K562 (cell line): Measurements from ENCODE around the gene TBCC. TPM values are rescaled to one million over a fixed set of nuclear protein-coding genes. Genes with fewer than 3 reads are reported as not detected.

Experiments
- ATAC-seq: fragments of 200-7000 bp; cut with Tn5 transposase; 3 replicates; pipeline ENCODE4 v1.9.1; 2020; ENCODE audit warnings: moderate library complexity
- BruUV-seq: library from RNA; stranded (reverse); fragments of 400-500 nt; replicated peaks from 2 replicates; lab custom pipeline; 2021; lab: Mats Ljungman, UMichigan
- CTCF ChIA-PET: fragments of 300-600 bp; formaldehyde crosslinking; extraction: SDS; loops from one replicate; lab custom pipeline; 2021; ENCODE audit warnings: low intra/inter-chr PET ratio; lab: Yijun Ruan, JAX
- POLR2A ChIA-PET: fragments of 300-600, 350-650 bp; sonication (Branson Sonifier 250); formaldehyde crosslinking; extraction: SDS; loops from one replicate; lab custom pipeline; 2021; ENCODE audit warnings: antibody characterized with exemption, inconsistent platforms; lab: Yijun Ruan, JAX
- DNase-seq, 4 experiments: peaks; one replicate each; pipeline versions ENCODE4 v3.0.0 to v3.0.0-alpha.2; 2011 to 2018; ENCODE audit warnings: low spot score in 3 of 4, mixed read lengths in 3 of 4; ENCODE audit errors: extremely low read depth in 1 of 4
- FAIRE-seq: peaks from 2 replicates; lab custom pipeline; 2011; peaks lifted over from hg19 to GRCh38; lab: Jason Lieb, UNC
- H2AFZ ChIP-seq: 2 replicates; pipeline ENCODE4 v1.6.0; 2011; ENCODE audit warnings: low read depth, low read length, control low read depth, inconsistent platforms
- H3K27ac ChIP-seq: fragments of 200-600 bp; 3 replicates; pipeline ENCODE4 v1.8.0; 2011; ENCODE audit warnings: low read depth, mild to moderate bottlenecking, control low read depth, inconsistent platforms, low read length, moderate library complexity, mixed read lengths; ENCODE audit errors: extremely low read depth
- H3K27me3 ChIP-seq, 2 experiments: fragments of 300-600 bp in 1 of 2; 2 replicates in 1 of 2; 3 replicates in 1 of 2; pipeline versions ENCODE4 v1.6.0 to v1.8.0; 2011; ENCODE audit warnings: inconsistent platforms in 2 of 2, low read length in 2 of 2, mild to moderate bottlenecking in 1 of 2, mixed read lengths in 1 of 2, moderate library complexity in 1 of 2; ENCODE audit not compliant: control insufficient read depth in 2 of 2, insufficient read depth in 2 of 2
- H3K36me3 ChIP-seq: fragments of 300-600 bp; 3 replicates; pipeline ENCODE4 v1.8.0; 2011; ENCODE audit warnings: mild to moderate bottlenecking, low read length, inconsistent platforms; ENCODE audit not compliant: control insufficient read depth, insufficient read depth
- H3K4me1 ChIP-seq, 2 experiments: fragments of 200-600 bp in 1 of 2; replicated peaks in 1 of 2; 2 replicates in 1 of 2; 3 replicates in 1 of 2; pipeline versions ENCODE4 v1.5.1 to v1.8.0; 2011; ENCODE audit warnings: inconsistent platforms in 2 of 2, low read length in 2 of 2, mild to moderate bottlenecking in 1 of 2, mixed read lengths in 1 of 2, moderate library complexity in 1 of 2; ENCODE audit not compliant: control insufficient read depth in 2 of 2, insufficient read depth in 2 of 2
- H3K4me2 ChIP-seq: 2 replicates; pipeline ENCODE4 v1.6.1; 2011; ENCODE audit warnings: low read length, control low read depth, inconsistent platforms, mixed read lengths; ENCODE audit not compliant: insufficient read depth
- H3K4me3 ChIP-seq: fragments of 200-600 bp; sonication (generic), shearing (Covaris generic); 2 replicates; pipeline ENCODE4 v1.5.1; 2016; ENCODE audit warnings: control low read depth, inconsistent platforms
- H3K79me2 ChIP-seq: fragments of 200-600 bp; 3 replicates; pipeline ENCODE4 v1.8.0; 2011; ENCODE audit warnings: low read length, inconsistent platforms; ENCODE audit not compliant: control insufficient read depth, insufficient read depth
- H3K9ac ChIP-seq, 2 experiments: 2 replicates each; pipeline versions ENCODE4 v1.6.0 to v1.6.1; 2011; ENCODE audit warnings: low read depth in 2 of 2, low read length in 2 of 2, control low read depth in 1 of 2, inconsistent platforms in 1 of 2, mild to moderate bottlenecking in 1 of 2, mixed read lengths in 1 of 2; ENCODE audit not compliant: insufficient read depth in 1 of 2
- H3K9me1 ChIP-seq: one replicate; pipeline ENCODE4 v1.6.0; 2011; ENCODE audit warnings: inconsistent platforms, mild to moderate bottlenecking, low read length, moderate library complexity; ENCODE audit not compliant: control insufficient read depth, insufficient read depth
- H3K9me3 ChIP-seq: replicated peaks from 2 replicates; pipeline ENCODE4 v1.5.1; 2011; ENCODE audit warnings: low read depth, low read length, inconsistent platforms; ENCODE audit not compliant: control insufficient read depth, insufficient read depth
- H4K20me1 ChIP-seq: replicated peaks from 2 replicates; pipeline ENCODE4 v1.6.1; 2011; ENCODE audit warnings: low read length, inconsistent platforms, mixed read lengths; ENCODE audit not compliant: control insufficient read depth, insufficient read depth
- BRD9 ChIP-seq: fragments of 450-650 bp; IDR thresholded peaks from 2 replicates; pipeline ENCODE4 v1.6.1; 2018; ENCODE audit warnings: low read depth; ENCODE audit not compliant: partially characterized antibody
- CCAR2 ChIP-seq: fragments of 200-400 bp; formaldehyde crosslinking; IDR thresholded peaks from 2 replicates; pipeline ENCODE4 v1.6.1; 2017; ENCODE audit warnings: mild to moderate bottlenecking, low read depth, low read length
- CXXC5 ChIP-seq: fragments of 250-450 bp; sonication (Bioruptor Pico); IDR thresholded peaks from 2 replicates; pipeline ENCODE4 v1.8.0; 2022; ENCODE audit warnings: inconsistent platforms, mild to moderate bottlenecking, moderate library complexity
- EP300 ChIP-seq: IDR thresholded peaks from 2 replicates; pipeline ENCODE4 v1.6.1; 2012; ENCODE audit warnings: low read length, improper control_type of control experiment
- EWSR1 ChIP-seq: fragments of 450-650 bp; IDR thresholded peaks from 2 replicates; pipeline ENCODE4 v1.6.1; 2018; ENCODE audit warnings: borderline replicate concordance, mild to moderate bottlenecking, low read depth, moderate library complexity; ENCODE audit not compliant: partially characterized antibody
- FIP1L1 ChIP-seq: fragments of 200-400 bp; formaldehyde crosslinking; IDR thresholded peaks from 2 replicates; pipeline ENCODE4 v1.6.1; 2018; ENCODE audit warnings: mild to moderate bottlenecking, low read depth, low read length; ENCODE audit not compliant: poor library complexity, severe bottlenecking
- MECOM ChIP-seq: fragments of 250-450 bp; sonication (Bioruptor Pico); IDR thresholded peaks from 2 replicates; pipeline ENCODE4 v1.8.0; 2022; ENCODE audit warnings: inconsistent platforms
- RBM25 ChIP-seq: fragments of 200-400 bp; formaldehyde crosslinking; IDR thresholded peaks from 2 replicates; pipeline ENCODE4 v1.6.1; 2018; ENCODE audit warnings: low read length, low read depth, moderate library complexity; ENCODE audit not compliant: severe bottlenecking
- REST ChIP-seq, 2 experiments: fragments of 450-650 bp; formaldehyde crosslinking in 1 of 2; IDR thresholded peaks; 2 replicates each; pipeline versions ENCODE4 v1.4.0 to v1.6.1; 2014 to 2020; ENCODE audit warnings: mild to moderate bottlenecking in 2 of 2, borderline replicate concordance in 1 of 2, low read depth in 1 of 2
- UBTF ChIP-seq, 2 experiments: IDR thresholded peaks; 2 replicates each; pipeline ENCODE4 v1.6.1; 2012; ENCODE audit warnings: improper control_type of control experiment in 2 of 2, low read depth in 2 of 2, low read length in 2 of 2, borderline replicate concordance in 1 of 2
- ZNF253 ChIP-seq: fragments of 250-450 bp; sonication (Bioruptor Pico); conservative IDR thresholded peaks from 2 replicates; pipeline ENCODE4 v1.6.1; 2021; ENCODE audit warnings: mild to moderate bottlenecking
- WGBS: fragments of 100-300 bp; shearing (Covaris generic); methylation state at CpG from one replicate; pipeline ENCODE4 v1.1.6; 2016; ENCODE audit warnings: low coverage, mixed read lengths; ENCODE audit not compliant: insufficient coverage; ENCODE audit errors: missing lambda C conversion rate; 5-methylcytosine and 5-hydroxymethylcytosine counted together
- in situ Hi-C: fragments of 300-500 bp; cut with MboI; formaldehyde crosslinking; loops from 4 replicates; pipeline ENCODE4 v1.15.0; 2018; ENCODE audit warnings: inconsistent platforms, mixed read lengths
- intact Hi-C: fragments of 100-400 bp; cut with micrococcal nuclease; formaldehyde crosslinking; loops from 2 replicates; pipeline ENCODE4 v1.14.2; 2022
- polyA plus RNA-seq, 8 experiments: library from polyadenylated mRNA; depleted of rRNA in 4 of 8; stranded (reverse) in 5 of 8; unstranded in 3 of 8; fragments of >200 nt; fragmentation: Nextera tagmentation in 2 of 8; fragmentation: Illumina TruSeq in 1 of 8; extraction: Ambion mirVana in 2 of 8; extraction: Trizol in 1 of 8; gene quantifications; 2 replicates each; pipeline versions ENCODE4 v1.2.1 to v1.2.3, GENCODE V29; 2011 to 2014; ENCODE audit warnings: inconsistent platforms in 1 of 8, missing spikeins in 1 of 8
- total RNA-seq, 7 experiments: library from RNA; depleted of rRNA in 6 of 7; stranded (reverse); fragments of >200 nt in 6 of 7; fragmentation: Illumina TruSeq in 2 of 7; extraction: Trizol in 2 of 7; gene quantifications; 2 replicates each; pipeline versions ENCODE4 v1.2.1 to v1.2.3, GENCODE V29; 2011 to 2021; ENCODE audit warnings: low replicate concordance in 1 of 7

The TBCC gene
- total and polyA plus RNA-seq, 9 of the 15 experiments (the other 6 are each of a cell fraction or from before 2014, with no cell fraction given), result 2.8 to 34.1 (median 23.3) TPM

- POLR2A ChIA-PET, result interaction anchor here (0.9 to 3.6 kb wide), 6 partner anchors 9 to 59 kb away, joined by 3 to 17 read pairs (median 8); partner anchors contain the start of gene TBCC
- TF ChIP-seq RBM25 (no peak), CXXC5 (CRISPR knock-in tag) (no peak), REST (IDR thresholded peaks at IDR 0.05; ENCODE audit: borderline replicate concordance) (no peak), REST (CRISPR knock-in tag; IDR thresholded peaks at IDR 0.05; ENCODE audit: low read depth) (no peak), EP300 (no peak), MECOM (CRISPR knock-in tag) (no peak), UBTF (IDR thresholded peaks at IDR 0.05; ENCODE audit: borderline replicate concordance in 1 of 2, low read depth in 2 of 2, low read length in 2 of 2) (no peak), EWSR1 (no peak), CCAR2 (no peak), FIP1L1 (no peak), BRD9 (no peak), ZNF253 (CRISPR knock-in tag) (no peak)
Observed at GRCh38 chr6:42758756-42759430, 13.0 kb upstream of the TBCC start.

More at GRCh38 chr6:42758756-42759430, 13.0 kb upstream of the TBCC start:
- H3K27ac ChIP-seq, result no peak overlapping the region
- no peak overlapping the region for H3K4me3 ChIP-seq
- no peaks in the 10 kb centered on the region for H3K9me3 ChIP-seq
- DNase-seq (no peak), ATAC-seq (no peak), FAIRE-seq (no peak)
- H3K9me1 ChIP-seq, result no peaks in the 10 kb centered on the region
- 0 out of 2 replicates have a peak, but pooled peaks cover 5% of the 10 kb centered on the region for H4K20me1 ChIP-seq
- peak overlapping the region in 1 of 2 experiments; percentile 29; a peak in 1 of 4 replicates for H3K9ac ChIP-seq
- CTCF ChIA-PET, result no interaction called here
- no peak overlapping the region for H2AFZ ChIP-seq
- intact Hi-C loops, result no loop called here
- H3K36me3 ChIP-seq, result no peaks in the 10 kb centered on the region
- H3K4me1 ChIP-seq, result no peaks in the 10 kb centered on the region
- H3K79me2 ChIP-seq, result no peaks in the 10 kb centered on the region
- 61% methylated on average over 3 of the region's 3 CpGs for WGBS
- no peaks in the 10 kb centered on the region for H3K27me3 ChIP-seq
- H3K4me2 ChIP-seq, result no peak overlapping the region
- in situ Hi-C loops, result no loop called here
- BruUV-seq, result no TSS peak
